HG03159 (cell line): Measurements from ENCODE around the gene TPH1.

Source experiments
- ATAC-seq: cut with Tn5 transposase; IDR thresholded peaks from one replicate; pipeline ENCODE4 v1.9.1; 2021; ENCODE audit warnings: mild to moderate bottlenecking, moderate library complexity; ENCODE audit not compliant: unreplicated experiment

Gene TPH1

DNA sequence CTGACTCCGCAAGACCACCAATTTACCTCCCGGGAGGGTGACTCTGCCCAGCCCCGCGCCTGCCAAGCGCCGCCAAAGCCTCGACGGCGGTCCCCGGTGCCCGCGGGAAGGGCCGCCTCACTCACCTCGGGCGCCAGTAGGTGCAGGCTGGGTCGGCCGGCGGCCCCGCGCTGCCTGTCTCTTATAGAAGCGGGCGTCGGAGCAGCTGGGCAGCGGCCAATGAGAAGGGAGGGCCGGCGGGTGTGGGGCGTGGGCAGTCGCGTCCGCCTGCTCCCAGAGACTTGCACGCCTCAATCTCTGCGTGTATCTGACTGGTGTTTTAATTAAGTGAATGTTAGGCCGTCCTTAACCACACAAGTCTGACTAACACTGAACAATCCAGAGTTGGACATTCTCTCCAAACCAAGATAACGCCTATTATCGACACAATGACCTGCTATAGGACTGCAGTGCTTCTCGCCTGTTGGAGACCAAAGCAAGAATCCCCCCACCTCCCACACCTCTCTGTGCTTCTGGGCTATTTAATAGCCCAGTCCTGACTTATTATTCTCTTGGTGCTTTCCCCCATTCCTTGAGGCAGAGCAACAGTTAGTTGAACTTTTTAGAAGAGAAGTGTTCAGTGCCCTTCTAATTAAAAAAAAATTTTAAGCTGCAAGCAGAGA is at the start of gene TPH1:
TSS of gene TPH1 (minus strand) at position 154 of the 662 bp plus-strand sequence. CDS start 5,507 bp downstream, outside the sequence.
- no peak for ATAC-seq

DNA sequence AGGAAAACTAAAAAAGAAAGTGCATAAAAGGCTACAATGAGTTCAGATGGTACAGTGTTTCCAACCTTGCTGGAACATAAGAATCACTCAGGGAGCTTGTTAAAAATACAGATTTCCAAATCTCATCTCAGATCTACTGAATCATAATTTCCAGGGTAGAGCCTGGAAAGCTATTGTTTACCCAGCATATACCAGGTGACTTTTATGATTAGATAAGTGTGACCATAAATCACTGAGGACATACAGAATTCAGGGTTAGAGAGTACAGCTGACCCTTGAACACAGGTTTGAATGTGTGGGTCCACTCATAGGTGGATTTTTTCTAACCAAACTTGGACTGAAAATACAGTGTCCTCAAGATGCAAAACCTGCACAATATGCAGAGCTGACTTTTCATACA is 47.9 kb upstream of the TPH1 start:
- ATAC-seq = no peak

DNA sequence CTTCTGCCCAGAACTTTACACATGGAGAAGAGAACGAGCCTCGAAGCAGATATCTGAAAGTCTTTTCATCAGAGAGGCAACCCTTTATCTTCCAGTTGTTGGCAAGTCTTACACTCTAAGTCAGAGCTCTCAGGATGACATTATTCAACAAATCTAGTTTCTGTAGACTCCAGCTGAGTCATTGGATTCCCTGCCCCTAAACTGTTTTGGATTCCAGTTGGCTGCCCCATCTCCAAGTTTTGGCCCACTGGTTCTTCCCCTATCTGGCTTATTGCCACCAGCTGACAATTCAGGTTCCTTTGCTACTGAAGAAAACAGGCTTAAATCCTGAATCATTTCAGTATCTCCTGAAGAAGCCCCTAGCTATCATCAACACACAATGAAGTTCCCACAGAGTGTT is 45.7 kb upstream of the TPH1 start:
- no peak for ATAC-seq

DNA sequence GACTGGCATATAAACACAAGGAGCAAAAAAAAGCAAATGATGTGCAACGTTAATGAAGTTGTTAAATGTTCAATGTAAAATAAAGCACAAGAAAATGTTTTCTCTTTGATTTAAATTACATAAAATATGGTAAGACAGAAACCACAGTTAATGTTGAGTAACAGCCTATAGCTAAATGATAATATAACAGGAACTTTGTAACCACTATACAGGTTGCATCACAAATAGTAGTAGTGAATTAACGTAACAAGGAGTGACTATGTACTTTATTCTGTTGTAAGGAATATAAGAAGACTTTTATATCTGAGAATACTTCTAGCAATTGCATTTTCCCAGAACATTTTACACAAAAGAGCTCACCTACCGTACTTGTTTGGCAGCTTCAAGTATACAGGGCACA is 42.9 kb upstream of the TPH1 start:
- no peak for ATAC-seq

DNA sequence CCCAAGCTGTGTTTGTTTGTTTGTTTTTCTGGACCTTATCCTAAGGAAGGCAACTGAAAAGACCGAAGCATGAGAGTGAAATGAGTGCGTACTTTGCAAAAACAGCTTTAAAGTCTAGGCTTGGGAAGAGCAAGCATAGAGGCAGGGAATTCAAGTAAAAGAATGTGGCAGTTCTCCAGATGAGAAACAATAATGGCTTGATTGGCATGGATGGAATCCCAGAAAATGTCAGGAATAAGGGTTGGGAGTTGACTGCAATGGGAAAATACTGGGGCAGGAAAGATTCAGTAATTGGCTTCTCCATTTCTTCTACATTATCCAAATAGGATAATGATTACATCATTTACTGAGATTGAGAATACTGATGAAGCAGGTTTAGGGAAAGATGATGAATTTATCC is 42.3 kb upstream of the TPH1 start:
- ATAC-seq = no peak

DNA sequence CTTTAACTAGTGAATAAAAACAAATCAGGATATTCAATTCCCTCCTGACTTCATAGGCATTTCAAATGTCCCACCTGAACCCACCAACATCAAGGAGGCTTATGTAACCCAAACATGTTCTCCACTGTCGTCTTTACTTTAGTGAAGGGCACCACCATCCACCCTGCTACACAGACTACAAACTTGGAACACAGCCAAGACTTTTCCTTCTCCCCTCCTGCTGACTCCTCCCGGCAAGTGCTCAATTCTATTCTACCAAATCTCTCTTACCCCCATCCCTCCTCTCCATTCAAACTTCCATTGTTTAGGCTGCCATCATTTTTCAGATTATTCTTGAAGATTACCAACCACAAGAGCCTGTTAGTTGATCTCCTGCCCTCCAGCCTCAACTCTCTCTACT is 35.5 kb upstream of the TPH1 start:
- ATAC-seq = no peak

DNA sequence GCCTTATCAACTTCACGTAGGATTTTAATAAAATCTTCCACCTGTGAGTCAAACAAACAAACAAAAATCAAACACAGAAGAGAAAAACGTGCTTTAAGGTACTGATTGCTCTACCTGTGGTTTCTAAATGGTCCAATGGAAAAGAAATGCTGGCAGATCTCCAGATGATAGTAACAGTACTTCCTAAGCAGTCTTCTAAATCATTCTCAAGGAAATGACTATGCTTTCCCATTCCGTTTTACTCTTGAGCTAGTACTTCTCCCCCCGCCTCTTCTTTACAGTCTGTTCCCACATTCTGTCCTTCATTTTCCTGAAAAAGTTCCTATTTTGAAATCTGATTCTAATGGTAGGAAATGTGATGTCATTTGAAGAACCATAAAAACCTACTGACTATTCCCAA is 34.4 kb upstream of the TPH1 start:
- no peak for ATAC-seq

DNA sequence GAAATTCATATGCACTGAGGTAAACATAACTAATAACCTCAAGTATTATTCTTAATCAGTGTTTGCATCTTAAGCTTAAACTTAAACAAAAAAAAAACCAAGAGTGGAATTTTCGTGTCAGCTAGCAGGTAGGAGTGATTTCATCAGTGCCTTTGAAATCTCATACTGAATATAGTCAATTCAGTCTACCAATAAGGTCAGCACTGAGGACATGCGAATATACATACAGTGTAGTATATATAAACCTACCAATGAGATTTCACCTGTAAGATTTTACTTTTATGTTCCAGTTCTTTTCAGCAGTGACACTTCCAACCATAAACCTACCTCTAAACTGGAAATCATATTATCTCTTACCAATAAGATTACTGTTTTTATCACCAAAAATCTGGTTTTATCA is 32.8 kb upstream of the TPH1 start:
- no peak for ATAC-seq

DNA sequence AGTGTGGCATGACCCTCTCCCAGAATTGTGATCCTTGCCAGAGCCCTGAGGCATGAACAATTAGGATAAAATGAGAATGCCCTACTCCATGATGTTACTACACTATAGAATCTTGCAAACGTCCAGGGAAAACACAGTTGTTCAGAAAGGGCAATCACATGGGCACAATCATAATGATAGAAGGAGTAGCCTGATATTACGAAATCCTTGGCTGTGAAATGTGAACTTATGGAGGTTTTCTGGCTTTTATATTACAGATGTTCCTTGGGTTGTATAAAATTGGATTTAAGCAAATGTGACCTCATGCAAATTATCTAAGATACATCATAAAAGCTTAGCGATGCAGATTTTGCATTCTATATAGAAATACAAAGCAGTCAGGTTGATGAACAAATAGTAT is 29.4 kb upstream of the TPH1 start:
- ATAC-seq = no peak

DNA sequence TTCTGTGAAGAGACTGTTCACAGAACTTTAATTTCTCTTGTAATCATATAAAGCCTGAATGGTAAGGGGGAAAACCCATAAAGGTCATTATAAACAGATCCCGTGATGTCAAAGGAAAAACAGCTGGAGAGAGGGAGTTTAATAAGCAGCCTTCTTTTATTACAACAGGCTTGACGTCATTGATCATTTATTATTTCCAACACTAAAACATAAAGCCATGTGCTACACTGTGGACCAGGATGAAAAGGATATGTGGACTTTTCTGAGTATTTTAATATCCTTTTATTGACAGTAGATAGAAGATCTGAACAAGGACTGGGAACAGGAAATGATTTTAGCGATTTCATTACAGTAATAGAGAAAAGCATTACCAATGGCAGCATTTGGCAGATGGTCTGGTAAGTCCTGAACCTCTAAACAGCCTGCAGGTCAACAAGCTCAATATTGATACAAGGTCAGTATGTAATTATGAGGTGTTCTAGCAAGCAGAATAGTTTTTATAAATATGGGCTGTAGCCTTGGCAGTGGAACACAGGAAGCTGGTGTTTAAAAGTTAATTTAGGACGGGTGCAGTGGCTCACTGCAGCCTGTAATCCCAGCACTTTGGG is 25.1 kb upstream of the TPH1 start:
- no peak for ATAC-seq

DNA sequence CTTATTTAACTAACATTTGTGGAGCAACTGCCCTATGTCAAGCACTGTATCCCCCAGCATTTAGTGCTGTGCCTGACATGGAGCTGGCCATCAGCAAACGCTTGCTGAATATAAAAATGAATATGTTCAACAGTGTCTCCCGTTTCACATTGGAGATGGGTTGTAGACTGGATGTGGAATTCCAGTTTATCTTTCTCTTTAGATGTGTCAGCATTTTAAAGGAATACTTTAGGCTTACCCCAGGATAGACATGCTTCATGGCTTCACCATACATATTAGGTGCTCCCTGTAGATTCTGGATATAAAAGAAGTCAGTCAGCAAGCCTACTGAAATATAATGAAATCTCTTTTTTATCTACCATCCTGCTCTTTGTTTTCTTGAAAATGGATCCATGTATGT is 21.3 kb upstream of the TPH1 start:
- ATAC-seq = no peak

DNA sequence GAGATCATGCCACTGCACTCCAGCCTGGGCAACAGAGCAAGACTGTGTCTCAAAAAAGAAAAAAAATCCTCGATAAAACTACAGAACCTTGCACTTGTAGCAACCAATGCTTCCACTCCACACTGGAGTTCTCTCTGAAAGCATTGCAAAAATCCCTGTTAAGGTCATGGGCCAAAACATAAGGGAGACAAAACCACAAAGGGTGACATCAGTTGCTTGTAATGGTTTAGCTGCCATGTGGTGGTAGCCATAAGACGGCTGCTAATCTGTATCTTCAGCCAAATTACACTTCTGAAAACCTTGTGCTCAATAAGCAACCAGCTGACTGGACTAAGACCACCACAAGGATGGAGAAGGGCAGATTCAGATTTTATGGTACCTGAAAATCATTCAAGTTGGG is 20.6 kb upstream of the TPH1 start:
- no peak for ATAC-seq

DNA sequence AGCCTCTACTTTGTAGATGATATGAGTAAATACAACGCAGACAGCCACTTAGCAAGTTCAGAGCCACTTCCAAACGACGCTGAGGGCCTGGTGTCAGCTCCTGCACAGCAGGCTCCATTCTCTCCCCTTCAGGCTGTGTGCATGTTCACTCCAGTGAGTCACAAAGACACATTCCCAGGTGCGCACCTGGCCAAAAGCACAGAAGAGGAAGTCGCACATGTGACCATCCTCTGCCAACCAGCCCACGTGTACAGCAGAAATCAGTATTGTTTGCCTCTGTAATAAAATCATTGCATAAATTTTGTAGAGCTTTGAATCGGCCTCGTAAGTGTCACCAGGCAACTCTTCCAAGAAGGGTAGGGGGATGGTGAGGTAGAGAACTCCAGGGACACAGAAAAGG is 19.5 kb upstream of the TPH1 start:
- ATAC-seq = no peak

DNA sequence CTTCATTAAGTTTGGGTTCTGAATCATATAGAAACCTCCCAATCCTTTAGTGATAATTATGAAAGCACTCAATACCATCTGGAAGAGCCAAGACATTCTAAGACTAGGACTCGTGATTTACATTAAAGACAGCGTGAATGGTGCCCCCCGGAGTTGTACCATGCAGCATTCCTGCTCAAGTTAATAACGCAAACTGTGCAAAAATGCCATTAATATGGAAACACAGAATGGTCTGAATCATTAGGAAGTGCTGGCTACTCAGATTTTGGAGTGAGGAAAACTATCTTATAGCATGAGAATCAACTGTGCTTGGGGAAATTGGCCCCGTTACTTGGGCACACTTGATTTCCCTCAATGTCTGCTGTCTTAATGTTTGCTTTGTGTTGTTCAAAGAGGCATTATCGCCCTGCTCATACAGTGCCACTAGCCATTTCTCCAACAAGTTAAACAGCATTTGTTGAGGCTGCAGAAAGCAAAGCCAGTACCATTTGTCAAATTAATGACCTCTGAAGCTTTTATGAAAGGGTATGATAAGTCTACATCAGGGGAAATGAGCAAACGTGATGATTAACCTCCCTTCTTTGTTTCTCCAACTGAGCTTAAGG is 18.5 kb upstream of the TPH1 start:
- no peak for ATAC-seq

DNA sequence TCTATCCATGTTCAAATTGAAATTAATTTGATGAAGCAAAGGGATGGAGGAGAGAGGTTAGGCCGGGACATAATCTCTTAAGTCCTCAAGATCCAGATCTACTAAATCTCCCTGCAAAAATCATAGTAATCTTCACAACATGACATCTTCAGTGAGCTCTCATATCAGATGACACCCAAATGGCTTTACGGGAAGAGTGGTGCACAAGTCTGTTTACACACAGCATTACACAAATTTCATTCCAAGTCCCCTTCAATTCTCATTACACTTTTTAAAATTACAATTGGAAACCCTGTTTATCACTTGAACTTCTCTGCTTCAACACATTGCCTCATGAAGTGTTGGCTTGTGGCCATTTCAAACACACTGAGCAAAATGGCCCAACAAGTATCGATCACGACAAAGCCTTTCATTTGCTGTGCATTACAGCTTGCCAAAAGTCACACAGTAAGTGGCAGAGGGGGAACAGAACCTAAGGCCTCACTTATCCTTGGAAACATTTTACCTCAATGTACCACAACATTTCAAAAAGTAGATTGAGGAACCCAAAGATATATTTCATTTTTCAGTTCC is 17.9 kb upstream of the TPH1 start:
- no peak for ATAC-seq

DNA sequence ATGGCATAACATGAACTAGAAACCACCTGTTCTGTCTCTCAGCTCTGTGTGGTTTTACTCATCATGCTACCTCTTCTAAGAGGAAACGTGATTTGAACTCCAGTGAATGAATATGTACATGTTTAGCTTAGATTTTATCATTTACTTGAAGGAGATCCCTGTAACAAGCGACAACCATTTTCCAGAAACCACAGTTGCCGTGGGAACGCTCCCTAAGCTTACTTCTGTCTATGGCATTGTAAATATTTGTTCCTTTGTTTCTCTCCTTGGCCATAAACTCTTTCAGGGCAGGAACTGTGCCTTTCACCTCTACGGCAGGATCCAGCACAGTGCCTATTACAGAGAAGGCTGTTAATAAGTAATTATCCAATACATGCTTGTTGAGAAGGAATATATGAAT is 17.1 kb upstream of the TPH1 start:
- no peak for ATAC-seq

DNA sequence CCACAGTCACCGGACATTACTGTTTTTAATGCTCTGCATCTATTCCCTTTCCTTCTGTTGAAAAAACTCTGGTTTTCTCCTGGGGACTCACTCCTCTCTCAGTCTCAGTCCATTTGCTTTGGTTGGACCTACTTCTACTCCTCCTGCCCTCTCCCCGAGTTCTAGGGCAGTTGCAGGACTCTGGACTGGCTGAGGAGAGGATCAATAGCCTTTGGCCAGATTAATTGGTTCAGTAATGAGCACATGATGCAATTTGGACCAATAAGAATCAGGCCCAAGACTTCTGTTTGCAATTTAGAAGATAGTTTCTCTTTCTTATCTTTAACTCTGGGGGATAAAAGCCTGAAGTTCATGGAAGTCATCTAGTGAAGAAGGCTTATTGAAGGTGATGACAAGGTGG is 15.3 kb upstream of the TPH1 start:
- no peak for ATAC-seq

DNA sequence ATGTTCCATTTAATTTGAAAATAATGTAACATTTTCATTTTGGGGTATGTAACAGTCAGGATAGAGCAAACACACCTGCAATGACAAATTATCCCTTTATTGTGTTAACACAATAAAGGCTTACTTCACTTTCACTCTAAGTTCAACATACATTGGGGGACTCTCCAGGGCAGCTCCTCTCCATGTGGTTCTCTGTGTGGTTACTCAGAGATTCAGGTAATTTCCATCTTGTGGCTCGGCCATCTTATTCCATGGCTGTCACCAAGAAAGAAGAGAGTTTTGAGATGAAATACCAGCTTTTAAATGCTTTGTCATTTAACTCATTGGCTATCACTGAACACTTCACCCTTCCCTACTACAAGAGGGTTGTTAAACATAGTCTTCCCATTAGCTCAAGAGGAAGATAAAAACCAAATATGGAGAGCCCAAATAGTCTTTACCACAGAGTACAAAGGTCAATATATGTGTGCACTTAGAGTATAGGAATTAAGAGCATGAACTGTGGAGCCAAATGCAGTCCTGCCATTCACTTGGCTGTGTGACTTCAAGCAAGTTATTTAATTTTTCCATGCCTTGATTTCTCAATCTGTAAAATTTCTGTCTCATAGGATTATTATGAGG is 10.6 kb upstream of the TPH1 start:
- no peak for ATAC-seq

DNA sequence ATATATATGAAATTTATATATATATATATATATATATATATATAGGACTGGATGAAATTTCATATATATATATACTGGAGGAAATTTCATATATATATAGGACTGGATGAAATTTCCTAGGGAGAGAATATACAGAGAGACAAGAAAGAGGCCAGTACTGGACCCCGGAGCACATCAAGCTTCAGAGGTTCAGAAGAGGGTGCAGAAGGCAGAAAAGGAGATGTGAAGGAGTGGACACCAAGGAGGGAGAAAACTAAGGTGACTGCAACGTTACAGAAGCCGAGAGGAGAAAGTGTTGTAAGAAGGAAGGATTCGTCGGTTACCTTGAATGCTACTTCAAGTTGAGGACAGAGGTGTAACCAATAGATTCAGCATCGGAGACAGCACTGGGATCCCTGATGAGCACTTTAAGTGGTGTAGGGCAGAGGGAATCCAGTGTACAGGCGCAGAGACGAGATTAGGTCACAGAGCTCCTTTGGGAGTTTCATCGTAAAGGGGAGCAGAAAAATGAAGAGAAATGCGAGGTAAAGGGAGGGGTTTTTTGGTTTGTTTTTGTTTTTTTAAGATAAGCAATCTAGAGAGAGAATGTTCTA is 8.5 kb upstream of the TPH1 start:
- no peak for ATAC-seq

DNA sequence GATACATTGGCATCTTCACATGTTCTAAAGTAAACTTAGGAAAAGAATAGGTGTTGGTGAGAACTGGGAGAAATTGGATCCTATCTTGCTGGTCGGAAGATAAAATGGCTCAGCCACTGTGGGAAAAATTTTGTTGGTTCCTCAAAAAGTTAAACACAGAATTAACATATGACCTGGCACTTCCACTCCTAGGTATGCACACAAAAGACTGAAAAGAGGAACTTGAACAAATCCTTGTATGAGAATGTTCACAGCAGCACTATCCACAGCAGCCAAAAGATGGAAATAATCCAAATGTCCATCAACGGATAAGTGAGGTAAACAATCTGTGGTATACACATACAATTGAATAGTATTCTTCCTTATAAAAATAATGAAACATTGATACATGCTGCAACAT is 4.8 kb upstream of the TPH1 start:
- ATAC-seq = no peak

DNA sequence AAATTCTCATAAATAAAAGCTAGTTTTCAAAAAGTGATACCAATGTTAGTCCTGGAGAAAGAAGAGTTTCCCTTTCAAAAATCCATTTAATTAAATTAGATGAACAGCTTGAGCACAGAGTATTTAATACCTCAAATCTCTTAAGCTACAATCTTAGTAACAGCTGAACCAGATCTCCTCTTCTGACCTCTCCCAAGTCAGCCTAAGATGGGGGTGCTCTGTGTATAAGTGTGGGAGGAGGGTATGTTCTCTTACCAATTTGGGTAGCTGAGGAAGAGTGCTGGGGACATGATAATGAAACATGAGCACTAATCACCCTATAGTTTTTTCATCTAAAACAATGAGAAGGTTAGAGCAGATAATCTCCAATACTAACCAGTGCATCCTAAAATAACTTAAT is 9.6 kb downstream of the TPH1 start:
- no peak for ATAC-seq

DNA sequence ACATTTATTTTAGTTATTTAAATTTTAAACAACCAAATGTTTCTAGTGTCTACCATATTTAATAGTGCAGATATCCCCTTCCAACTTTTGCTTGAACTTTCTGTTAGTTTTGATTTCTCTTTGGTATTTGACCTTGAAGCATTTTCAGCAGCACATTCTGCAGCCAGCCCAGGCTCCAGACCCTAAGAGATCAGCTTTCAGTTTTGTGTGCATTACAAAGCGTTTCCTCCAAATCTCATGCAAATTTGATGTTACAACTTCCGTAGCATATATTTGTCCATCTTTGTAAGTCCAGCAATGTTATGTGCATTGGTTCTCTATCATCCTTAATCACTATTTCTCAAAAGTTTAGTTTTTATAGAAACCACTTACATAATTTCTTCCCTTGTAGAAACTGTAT is 18.6 kb downstream of the TPH1 start:
- no peak for ATAC-seq
